Stimulated activated CD8-positive, alpha-beta memory T cell treated with anti-CD3 and anti-CD28 coated beads, Interleukin-12 subunit alpha, Interleukin-12 subunit beta, amount 100 ng/mL, for 1 hour (primary cell): ENCODE results near the gene TREM2.
"Not testable (repeated sequence)": the region's sequence is repeated elsewhere in the genome, so short reads cannot be mapped to it uniquely, and the experiment has no call there.

Experiments used
- DNase-seq: peaks from one replicate; pipeline ENCODE4 v3.0.0-alpha.2; 2020; ENCODE audit warnings: low read depth

Gene TREM2

GRCh38 chr6:41153992-41154625 lies 8.8 kb downstream of the TREM2 start, which contains the start of gene TREML1:
Gene TREML1 (minus strand): TSS chr6:41154347. CDS start chr6:41154288, 59 bp downstream.
- DNase-seq = no peak

GRCh38 chr6:41153451-41153850 lies 9.5 kb downstream of the TREM2 start:
- DNase-seq = no peak

DNA sequence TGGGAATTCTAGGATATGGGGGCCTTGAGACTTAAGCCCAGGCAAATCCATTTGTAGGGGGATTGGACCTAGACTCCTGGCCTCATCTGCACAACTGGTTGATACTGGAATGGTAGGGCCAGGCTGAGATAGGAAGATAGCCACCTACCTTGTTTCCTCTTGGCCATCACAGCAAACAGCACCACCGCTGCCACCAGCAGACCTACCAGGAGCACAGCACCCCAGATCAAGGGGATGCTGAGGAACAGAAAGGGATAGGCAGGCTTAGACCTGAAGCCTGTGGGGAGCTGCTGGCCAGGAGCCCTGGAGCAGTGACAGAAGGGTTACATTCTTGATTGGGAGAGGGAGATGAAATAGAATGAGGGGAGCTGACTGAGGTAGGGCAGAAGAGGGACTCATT lies 12.2 kb downstream of the TREM2 start:
- DNase-seq = no peak

DNA sequence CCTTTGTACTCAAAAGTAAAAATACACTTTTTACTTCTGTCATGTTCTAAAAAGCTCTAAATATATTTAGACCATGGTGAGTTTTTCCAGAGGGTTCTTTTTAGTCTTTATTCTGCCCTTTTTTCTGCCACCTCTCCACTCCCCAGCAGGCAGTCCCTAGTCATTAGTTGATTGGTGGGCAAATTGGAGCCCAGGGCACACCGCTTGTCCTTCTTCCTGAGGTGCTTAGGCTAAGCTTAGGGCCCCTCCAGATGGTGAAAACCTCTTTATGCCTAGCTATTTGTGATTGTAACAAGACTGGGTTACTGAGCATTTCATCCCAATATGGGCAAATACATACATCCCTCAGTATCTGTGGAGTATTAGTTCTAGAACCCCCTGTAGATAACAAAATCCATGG lies 15.0 kb downstream of the TREM2 start:
- DNase-seq = no peak

DNA sequence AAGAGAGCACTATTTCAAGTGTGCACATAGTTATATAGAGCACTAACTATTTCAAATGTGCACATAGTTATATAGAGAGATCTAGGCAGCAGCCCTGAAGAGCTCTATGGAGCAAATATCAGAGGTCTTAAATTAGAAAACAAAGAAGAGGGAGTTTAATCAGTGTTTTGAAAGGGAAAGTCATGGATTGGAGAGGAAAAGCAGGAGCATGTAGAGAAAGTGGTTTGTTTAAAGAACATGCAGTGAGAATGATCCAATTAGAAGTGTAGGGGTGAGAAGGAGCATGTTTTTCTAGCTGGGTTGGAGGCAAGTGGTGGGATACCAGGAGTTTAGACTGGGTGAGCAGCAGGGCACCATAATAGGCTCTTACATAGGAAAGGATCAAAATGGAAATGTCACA lies 26.0 kb downstream of the TREM2 start:
- no peak for DNase-seq

DNA sequence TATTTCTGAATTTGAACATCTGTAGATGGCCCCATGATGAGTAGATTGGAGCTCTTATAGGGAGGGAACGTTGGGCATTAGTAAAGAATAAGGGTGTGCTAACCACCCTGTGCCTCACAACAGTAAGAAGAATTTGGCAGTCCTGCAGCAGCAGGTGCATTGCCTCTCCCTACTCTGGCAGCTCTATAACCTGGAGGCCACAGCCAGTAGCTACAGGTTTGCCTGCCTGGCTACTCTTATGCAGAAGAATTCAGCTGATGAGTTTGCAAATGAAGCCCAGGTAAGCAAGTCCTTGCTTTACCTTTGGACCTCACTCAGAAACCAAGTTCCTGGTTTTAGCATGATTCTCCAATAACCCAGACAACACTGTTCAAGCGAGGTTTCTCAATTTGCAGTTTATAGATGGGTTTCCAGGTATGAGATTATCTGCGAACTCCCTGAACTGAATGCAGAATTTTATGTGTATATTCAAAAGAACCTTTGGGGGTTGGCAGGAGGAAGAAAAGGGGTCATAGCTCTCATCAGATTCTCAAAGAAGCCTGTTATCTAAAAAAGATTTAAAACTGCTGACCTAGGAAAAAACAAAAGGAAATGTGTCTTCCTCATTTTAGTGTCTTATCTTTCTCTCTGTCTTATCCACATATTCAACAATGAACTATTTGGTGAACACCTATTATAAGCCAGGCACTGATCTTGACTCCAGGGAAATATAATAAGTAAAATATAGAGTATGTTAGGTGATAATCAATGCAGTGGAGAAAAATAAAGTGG lies 27.7 kb downstream of the TREM2 start:
- no peak for DNase-seq

DNA sequence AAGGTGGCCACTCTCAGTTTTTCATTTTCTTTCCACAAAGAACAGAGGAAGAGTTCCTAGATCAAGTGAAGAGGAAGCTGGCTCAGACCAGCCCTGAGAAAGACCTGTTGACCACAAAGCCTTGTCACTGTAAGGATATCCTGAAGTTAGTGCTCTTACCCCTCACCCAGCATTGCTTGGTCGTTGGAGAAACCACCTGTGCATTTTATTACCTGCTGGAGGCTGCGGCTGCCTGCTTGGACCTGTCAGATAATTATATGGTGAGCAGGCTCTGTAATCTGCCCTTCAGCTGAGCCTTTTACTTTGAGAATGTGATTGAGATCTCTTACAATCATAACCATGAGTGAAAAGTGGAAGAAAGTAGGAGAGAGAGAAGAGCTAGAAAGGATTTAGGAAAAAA lies 30.7 kb downstream of the TREM2 start:
- no peak for DNase-seq

- DNase-seq = no peak
Measured at GRCh38 chr6:41125282-41125681, 37.6 kb downstream of the TREM2 start.

DNA sequence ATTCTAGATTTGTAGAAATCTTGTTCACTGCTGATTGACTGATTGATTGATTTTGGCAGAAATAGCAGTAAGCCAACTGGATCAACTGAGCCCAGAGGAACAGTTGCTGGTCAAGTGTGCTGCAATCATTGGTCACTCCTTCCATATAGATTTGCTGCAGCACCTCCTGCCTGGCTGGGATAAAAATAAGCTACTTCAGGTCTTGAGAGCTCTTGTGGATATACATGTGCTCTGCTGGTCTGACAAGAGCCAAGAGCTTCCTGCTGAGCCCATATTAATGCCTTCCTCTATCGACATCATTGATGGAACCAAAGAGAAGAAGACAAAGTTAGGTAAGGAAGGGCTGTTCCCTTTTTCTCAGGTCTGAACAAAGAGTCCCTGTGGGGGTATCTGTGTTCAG lies 40.0 kb downstream of the TREM2 start:
- no peak for DNase-seq

GRCh38 chr6:41122373-41122772 lies 40.5 kb downstream of the TREM2 start:
- DNase-seq = no peak

- no peak for DNase-seq
Measured at GRCh38 chr6:41120058-41120457, 42.9 kb downstream of the TREM2 start.

- no peak for DNase-seq
Measured at GRCh38 chr6:41119508-41119907, 43.4 kb downstream of the TREM2 start.

DNA sequence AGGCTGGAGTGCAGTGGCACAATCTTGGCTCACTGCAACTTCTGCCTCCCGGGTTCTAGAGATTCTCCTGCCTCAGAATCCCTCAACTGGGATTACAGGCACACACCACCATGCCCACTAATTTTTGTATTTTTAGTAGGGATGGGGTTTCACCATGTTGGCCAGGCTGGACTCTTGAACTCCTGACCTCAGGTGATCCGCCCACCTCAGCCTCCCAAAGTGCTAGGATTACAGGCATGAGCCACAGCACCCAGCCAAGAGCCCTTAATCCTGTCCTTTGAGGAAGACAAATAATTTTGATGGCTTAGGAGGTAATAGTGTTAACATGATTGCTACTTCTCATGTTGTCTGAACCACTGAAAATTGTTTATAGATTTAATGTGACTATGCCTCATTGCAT lies 47.9 kb downstream of the TREM2 start:
- DNase-seq = not testable (repeated sequence)

- DNase-seq = no peak
Measured at GRCh38 chr6:41111017-41111416, 51.9 kb downstream of the TREM2 start.
